Measurements from ENCODE around the gene ZBTB20.

DNA sequence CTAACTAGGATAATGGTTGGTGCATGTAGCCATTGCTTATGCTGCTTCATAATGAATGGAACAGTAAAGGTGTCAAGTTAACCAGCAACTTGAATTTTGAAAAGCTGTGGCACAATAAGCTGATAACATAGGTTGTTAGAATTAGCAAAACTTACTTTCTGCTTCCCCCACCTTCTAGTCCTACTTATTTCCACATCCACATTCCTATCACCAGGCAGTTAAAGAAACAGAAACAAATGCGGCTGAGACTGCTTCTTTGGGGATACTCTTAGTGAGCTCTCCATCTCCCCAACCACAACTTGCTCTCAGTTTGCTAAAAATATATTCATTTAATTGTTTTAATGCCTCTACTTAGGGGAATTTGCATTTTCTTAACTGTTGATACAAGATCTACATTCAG lies 638.1 kb downstream of the ZBTB20 start:
- TF ChIP-seq, protein P1, sequence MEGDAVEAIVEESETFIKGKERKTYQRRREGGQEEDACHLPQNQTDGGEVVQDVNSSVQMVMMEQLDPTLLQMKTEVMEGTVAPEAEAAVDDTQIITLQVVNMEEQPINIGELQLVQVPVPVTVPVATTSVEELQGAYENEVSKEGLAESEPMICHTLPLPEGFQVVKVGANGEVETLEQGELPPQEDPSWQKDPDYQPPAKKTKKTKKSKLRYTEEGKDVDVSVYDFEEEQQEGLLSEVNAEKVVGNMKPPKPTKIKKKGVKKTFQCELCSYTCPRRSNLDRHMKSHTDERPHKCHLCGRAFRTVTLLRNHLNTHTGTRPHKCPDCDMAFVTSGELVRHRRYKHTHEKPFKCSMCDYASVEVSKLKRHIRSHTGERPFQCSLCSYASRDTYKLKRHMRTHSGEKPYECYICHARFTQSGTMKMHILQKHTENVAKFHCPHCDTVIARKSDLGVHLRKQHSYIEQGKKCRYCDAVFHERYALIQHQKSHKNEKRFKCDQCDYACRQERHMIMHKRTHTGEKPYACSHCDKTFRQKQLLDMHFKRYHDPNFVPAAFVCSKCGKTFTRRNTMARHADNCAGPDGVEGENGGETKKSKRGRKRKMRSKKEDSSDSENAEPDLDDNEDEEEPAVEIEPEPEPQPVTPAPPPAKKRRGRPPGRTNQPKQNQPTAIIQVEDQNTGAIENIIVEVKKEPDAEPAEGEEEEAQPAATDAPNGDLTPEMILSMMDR (IDR thresholded peaks at IDR 0.05) = no peak
- TF ChIP-seq POLR2A (IDR thresholded peaks at IDR 0.05) = no peak
